GM18507 (cell line): ENCODE data around the gene THYN1.
A peak's percentile ranks its signal among the peaks of the same experiment; 100 is the strongest.
"Not testable (repeated sequence)": the region's sequence is repeated elsewhere in the genome, so short reads cannot be mapped to it uniquely, and the experiment has no call there.

ENCODE experiments used
- DNase-seq: peaks from one replicate; pipeline ENCODE4 v3.0.0; 2011; ENCODE audit warnings: low read depth; ENCODE audit not compliant: insufficient read length; ENCODE audit errors: extremely low spot score
- FAIRE-seq: peaks from 2 replicates; lab custom pipeline; 2011; peaks lifted over from hg19 to GRCh38; lab: Jason Lieb, UNC

THYN1 gene

GRCh38 chr11:134275534-134276395 lies 22.6 kb upstream of the THYN1 start, which contains the start of gene GLB1L3:
Gene GLB1L3 (plus strand): TSS chr11:134276379. CDS start chr11:134276741, 362 bp downstream.
- DNase-seq (no peak), FAIRE-seq (no peak)

DNA sequence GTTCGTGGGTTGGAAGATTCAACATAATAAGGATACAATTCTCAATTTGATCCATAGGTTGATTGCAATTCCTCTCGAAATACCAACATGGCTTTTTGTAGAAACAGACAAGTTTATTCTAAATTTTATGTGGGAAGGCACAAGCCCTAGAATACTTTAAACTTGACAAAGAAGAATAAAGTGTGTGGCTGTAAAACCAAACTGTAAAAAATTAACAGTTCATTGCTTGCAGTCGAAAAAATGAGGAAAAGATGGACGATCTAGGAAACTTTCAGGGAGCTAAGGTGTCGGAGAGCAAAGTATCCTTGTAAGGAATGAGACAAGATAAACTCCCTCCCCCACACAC lies 22.0 kb upstream of the THYN1 start:
- no peak for DNase-seq
- no peak for FAIRE-seq

DNA sequence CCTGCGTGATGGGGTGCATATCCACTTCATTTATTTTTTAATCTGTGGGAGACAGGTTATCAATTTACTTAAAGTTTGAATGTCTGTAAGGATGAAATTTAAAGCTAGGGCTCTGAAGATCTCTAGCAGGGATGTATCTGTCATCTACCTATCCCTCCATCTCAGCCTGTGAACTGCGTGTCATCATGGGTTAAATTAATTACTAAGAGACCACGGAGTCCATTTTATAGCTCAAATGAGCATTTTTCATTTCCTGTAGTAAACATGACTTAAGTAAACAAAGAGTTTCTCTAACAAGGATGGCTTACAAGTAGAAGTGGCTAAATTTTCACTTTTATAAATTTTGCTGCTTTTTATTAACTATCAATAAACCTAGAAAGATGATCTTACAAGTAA lies 20.2 kb upstream of the THYN1 start:
- FAIRE-seq, result no peak
- DNase-seq, result no peak

GRCh38 chr11:134272381-134273316 lies 19.5 kb upstream of the THYN1 start:
- FAIRE-seq, result no peak
- DNase-seq, result no peak

- DNase-seq (no peak), FAIRE-seq (no peak)
Measured at GRCh38 chr11:134271978-134272377, 18.8 kb upstream of the THYN1 start.

- peak; percentile 41 for FAIRE-seq
- DNase-seq, result no peak
Measured at GRCh38 chr11:134270250-134270714, 17.1 kb upstream of the THYN1 start.

GRCh38 chr11:134267966-134268365 lies 14.8 kb upstream of the THYN1 start:
- DNase-seq, result no peak
- no peak for FAIRE-seq

GRCh38 chr11:134267461-134267860 lies 14.3 kb upstream of the THYN1 start:
- no peak for FAIRE-seq
- no peak for DNase-seq

DNA sequence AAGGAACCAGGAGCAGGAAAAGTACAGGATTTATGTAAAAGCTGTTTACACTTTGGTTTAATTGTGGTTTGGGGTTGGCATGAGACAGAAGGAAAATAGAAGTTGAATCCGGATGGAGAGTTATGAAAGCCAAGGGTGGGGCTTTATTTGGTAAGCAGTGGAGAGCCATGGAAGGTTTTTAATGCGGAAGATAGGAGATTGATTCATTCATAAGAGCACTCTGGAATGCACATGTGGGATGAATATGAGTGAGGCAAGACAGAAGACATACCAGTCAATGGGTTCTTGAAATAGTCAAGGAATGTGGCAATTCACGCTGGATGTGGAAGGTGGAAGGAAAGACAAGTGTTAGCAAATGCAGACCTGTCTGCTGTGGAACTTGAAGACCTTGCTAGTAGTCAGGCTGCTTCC lies 13.7 kb upstream of the THYN1 start:
- FAIRE-seq (no peak), DNase-seq (no peak)

DNA sequence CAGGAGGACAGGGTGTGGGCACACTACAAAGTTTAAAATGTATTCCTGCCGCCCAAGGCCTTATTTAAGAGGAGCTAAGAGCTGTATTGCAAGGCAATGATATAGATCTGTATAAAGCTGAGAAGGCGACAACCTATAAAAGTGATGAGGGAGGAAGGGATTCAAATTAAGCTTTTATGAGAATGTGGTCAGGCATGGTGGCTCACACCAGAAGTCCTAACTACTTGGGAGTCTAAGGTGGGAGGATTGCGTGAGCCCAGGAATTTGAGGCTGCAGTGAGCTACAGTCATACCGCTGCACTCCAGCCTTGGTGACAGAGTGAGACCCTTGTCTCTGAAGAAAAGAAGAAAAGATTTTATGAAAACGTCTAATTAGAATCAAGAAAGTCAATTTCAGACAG lies 13.3 kb upstream of the THYN1 start:
- DNase-seq (no peak), FAIRE-seq (no peak)

DNA sequence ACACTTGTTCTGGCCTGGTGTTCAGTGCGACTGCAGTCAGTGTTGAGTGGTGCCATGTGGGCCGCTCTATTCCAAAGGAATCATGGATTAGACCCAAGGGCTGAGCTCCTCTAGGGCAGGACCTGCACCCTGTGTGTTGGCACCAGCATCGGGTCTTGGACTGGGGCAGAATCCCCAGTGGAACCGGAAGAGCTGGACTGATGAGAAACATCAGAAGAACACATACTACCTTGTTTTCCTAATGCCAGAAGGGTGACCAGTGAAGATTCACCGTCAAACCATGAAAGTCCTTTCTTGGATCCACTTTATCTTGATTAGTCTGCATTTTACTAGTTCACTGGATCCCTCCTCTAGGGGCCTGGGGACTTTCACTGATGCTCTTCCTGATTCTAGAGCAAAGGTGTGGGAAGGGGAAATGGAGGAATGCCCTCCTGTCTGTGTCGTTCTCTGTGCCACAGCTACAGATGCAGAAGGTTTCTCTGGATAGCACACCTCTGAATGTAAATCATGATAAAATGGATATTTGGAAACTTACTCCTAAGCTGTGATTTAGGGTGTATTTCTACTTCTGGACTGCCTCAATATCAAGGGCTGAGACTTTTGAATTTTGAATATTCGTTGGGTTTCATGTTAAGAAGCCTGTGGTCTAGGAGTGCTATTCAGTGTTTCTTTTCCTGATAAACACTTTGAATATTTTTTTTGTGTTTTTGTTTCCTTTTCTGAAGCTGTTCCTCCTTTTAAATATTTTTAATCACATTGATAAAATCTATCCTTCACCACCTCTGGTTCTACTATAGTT lies 12.0 kb upstream of the THYN1 start:
- FAIRE-seq (no peak), DNase-seq (no peak)

GRCh38 chr11:134261626-134262488 lies 8.7 kb upstream of the THYN1 start:
- FAIRE-seq (no peak), DNase-seq (no peak)

GRCh38 chr11:134260983-134261382 lies 7.8 kb upstream of the THYN1 start:
- DNase-seq, result no peak
- no peak for FAIRE-seq

- no peak for FAIRE-seq
Measured at GRCh38 chr11:134260503-134260902, 7.4 kb upstream of the THYN1 start.

GRCh38 chr11:134258577-134258976 lies 5.4 kb upstream of the THYN1 start:
- DNase-seq, result no peak

More at GRCh38 chr11:134260503-134260902, 7.4 kb upstream of the THYN1 start:
- DNase-seq, result no peak

GRCh38 chr11:134257101-134257500 lies 3.9 kb upstream of the THYN1 start:
- DNase-seq, result no peak
- no peak for FAIRE-seq

More at GRCh38 chr11:134258577-134258976, 5.4 kb upstream of the THYN1 start:
- FAIRE-seq, result no peak

DNA sequence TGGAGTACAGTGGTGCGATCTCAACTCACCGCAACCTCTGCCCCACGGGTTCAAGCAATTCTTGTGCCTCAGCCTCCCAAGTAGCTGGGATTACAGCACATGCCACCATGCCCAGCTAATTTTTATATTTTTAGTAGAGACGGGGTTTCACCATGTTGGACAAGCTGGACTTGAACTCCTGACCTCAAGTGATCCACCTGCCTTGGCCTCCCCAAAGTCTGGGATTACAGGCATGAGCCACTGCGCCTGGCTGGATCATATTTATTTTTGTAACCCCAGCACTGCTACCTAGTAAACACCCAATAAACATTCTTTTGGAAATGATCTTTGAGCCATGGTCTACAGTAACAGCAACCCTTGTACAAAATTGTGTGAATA lies 2.0 kb upstream of the THYN1 start:
- DNase-seq, FAIRE-seq: not testable (repeated sequence)

DNA sequence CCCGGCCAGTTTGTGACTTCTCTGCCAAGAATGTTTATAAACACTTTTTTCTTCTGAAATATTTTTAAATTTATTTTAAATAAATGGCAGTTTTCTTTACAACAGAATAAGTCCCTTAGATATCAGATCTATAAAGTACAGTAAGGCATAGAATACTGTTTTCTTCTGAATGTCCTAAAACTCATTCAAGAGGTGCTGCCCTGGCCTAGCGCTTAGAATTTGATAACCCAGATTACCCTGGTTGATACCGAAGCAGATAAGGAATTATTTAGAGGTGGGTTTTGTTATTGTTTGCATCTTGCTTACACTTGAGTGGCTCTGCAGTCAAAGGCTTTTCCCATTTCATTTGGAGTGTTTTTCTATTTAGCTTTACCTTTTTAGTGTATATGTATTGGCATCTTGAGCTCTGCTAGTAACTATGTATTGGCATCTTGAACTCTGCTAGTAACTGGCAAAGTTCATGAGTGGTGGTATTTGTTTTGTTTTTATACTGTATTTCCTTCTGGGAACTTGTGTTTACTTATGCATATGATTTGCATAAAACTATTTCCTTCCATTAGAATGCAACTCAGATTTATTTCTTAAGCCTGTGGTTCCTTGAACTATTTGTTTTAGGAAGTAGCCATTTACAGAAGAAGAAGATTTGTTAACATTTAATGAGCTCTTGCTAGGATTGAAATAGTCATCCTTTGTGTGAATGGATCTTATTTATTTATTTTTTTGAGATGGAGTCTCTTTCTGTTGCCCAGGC lies 1.5 kb upstream of the THYN1 start:
- FAIRE-seq, result no peak
- no peak for DNase-seq
